Panc1 (cell line): ENCODE data around the gene CXCR1. TPM values are rescaled to one million over a fixed set of nuclear protein-coding genes. Genes with fewer than 3 reads are reported as not detected.

ENCODE experiments used
- ATAC-seq: fragments of 200-7000 bp; cut with Tn5 transposase; 2 replicates; pipeline ENCODE4 v1.9.1; 2020; ENCODE audit warnings: mild to moderate bottlenecking, moderate library complexity
- BruUV-seq: library from RNA; stranded (reverse); fragments of 400-500 nt; replicated peaks from 2 replicates; lab custom pipeline; 2021; lab: Mats Ljungman, UMichigan
- CTCF ChIA-PET: fragments of 300-600 bp; sonication (Branson Sonifier 250); formaldehyde crosslinking; loops from one replicate; lab custom pipeline; 2022; ENCODE audit warnings: antibody characterized with exemption; lab: Charles Lee
- POLR2A ChIA-PET: fragments of 300-600 bp; sonication (Branson Sonifier 250); formaldehyde crosslinking; loops from one replicate; lab custom pipeline; 2022; ENCODE audit warnings: antibody characterized with exemption; lab: Charles Lee
- DNase-seq: peaks from one replicate; pipeline ENCODE4 v3.0.0-alpha.2; 2010; ENCODE audit warnings: low read depth, low spot score
- H3K27ac ChIP-seq: 2 replicates; pipeline ENCODE4 v1.5.1; 2011; ENCODE audit warnings: mild to moderate bottlenecking, low read length, inconsistent platforms
- H3K27me3 ChIP-seq: fragments of 200-500 bp; sonication (Bioruptor generic); 2 replicates; pipeline ENCODE4 v1.6.0; 2014; ENCODE audit warnings: low read length, inconsistent platforms; ENCODE audit not compliant: control insufficient read depth, insufficient read depth
- H3K36me3 ChIP-seq: fragments of 200-500 bp; sonication (Bioruptor generic); 2 replicates; pipeline ENCODE4 v1.5.1; 2014; ENCODE audit warnings: inconsistent platforms, mild to moderate bottlenecking, low read length, moderate library complexity; ENCODE audit not compliant: control insufficient read depth, insufficient read depth
- H3K4me1 ChIP-seq: 2 replicates; pipeline ENCODE4 v1.5.1; 2011; ENCODE audit warnings: inconsistent platforms, mild to moderate bottlenecking, low read length, moderate library complexity; ENCODE audit not compliant: control insufficient read depth, insufficient read depth
- H3K4me3 ChIP-seq, 2 experiments: 2 replicates each; pipeline ENCODE4 v1.5.1; 2011 to 2012; ENCODE audit warnings: low read depth in 2 of 2, low read length in 2 of 2, mild to moderate bottlenecking in 2 of 2, inconsistent platforms in 1 of 2, moderate library complexity in 1 of 2
- H3K9me3 ChIP-seq: fragments of 200-500 bp; sonication (Bioruptor generic); 2 replicates; pipeline ENCODE4 v1.5.1; 2014; ENCODE audit warnings: low read depth, mild to moderate bottlenecking, inconsistent platforms, low read length, moderate library complexity; ENCODE audit not compliant: control insufficient read depth, insufficient read depth
- POLR2AphosphoS5 ChIP-seq: IDR thresholded peaks from 2 replicates; pipeline ENCODE4 v1.6.1; 2012; ENCODE audit warnings: mild to moderate bottlenecking, low read depth, low read length, moderate library complexity
- SIN3A ChIP-seq: IDR thresholded peaks from 2 replicates; pipeline ENCODE4 v1.6.1; 2012; ENCODE audit warnings: low read depth, mild to moderate bottlenecking, low read length, moderate library complexity, borderline replicate concordance; ENCODE audit not compliant: insufficient read depth
- TCF7L2 ChIP-seq: IDR thresholded peaks from 2 replicates; pipeline ENCODE4 v1.6.1; 2011; ENCODE audit warnings: mild to moderate bottlenecking, low read depth, low read length, inconsistent platforms
- in situ Hi-C: cut with HindIII; loops from 2 replicates; pipeline ENCODE4 v1.10.0; 2016; ENCODE audit warnings: low sequenced_read_pairs, low pct_unique_long_range_greater_than_20kb
- intact Hi-C: fragments of 100-400 bp; cut with micrococcal nuclease; formaldehyde crosslinking; loops from one replicate; pipeline ENCODE4 v1.10.0; 2022; ENCODE audit not compliant: unreplicated experiment
- total RNA-seq: library from RNA; stranded (reverse); gene quantifications from one replicate; pipeline ENCODE4 v1.2.1, GENCODE V29; 2021; ENCODE audit not compliant: unreplicated experiment
- TF ChIP-seq, protein P1 (sequence below): fragments of 450-650 bp; IDR thresholded peaks from 2 replicates; pipeline ENCODE4 v1.5.1; 2017; ENCODE audit warnings: mild to moderate bottlenecking
- TF ChIP-seq, protein P2 (sequence below), 2 experiments: IDR thresholded peaks; 2 replicates each; pipeline ENCODE4 v1.6.1; 2011 to 2012; ENCODE audit warnings: low read depth in 2 of 2, control low read depth in 1 of 2, low read length in 1 of 2, mild to moderate bottlenecking in 1 of 2, moderate library complexity in 1 of 2; ENCODE audit not compliant: insufficient read depth in 1 of 2

The CXCR1 gene
- total RNA-seq, 1 experiment from 2014 or later = not detected

DNA sequence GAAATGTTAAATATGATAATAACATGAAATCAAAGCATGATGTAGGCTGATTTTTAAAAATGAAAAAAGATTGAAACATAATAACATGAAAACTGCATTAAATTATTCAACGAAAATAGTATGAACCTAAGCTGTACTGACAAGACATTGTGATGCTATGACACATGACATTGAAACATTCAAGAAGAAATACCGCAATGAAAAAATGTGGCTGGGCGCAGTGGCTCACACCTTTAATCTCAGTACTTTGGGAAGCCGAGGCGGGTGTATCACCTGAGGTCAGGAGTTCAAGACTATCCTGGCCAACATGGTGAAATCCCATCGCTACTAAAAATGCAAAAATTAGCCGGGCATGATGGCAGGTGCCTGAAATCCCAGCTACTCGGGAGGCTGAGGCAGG is 14.6 kb downstream of the CXCR1 start:
- Histone ChIP-seq H3K9me3 (no peaks in the 10 kb centered on the region), H3K27ac (no peak overlapping the region), H3K4me1 (no peaks in the 10 kb centered on the region), H3K36me3 (no peaks in the 10 kb centered on the region), H3K4me3 (no peak overlapping the region), H3K27me3 (no peaks in the 10 kb centered on the region; the same call in none of the 2 replicates)
- BruUV-seq = no TSS peak
- CTCF ChIA-PET = no interaction called here
- in situ Hi-C loops = no loop called here
- TF ChIP-seq, protein P1, sequence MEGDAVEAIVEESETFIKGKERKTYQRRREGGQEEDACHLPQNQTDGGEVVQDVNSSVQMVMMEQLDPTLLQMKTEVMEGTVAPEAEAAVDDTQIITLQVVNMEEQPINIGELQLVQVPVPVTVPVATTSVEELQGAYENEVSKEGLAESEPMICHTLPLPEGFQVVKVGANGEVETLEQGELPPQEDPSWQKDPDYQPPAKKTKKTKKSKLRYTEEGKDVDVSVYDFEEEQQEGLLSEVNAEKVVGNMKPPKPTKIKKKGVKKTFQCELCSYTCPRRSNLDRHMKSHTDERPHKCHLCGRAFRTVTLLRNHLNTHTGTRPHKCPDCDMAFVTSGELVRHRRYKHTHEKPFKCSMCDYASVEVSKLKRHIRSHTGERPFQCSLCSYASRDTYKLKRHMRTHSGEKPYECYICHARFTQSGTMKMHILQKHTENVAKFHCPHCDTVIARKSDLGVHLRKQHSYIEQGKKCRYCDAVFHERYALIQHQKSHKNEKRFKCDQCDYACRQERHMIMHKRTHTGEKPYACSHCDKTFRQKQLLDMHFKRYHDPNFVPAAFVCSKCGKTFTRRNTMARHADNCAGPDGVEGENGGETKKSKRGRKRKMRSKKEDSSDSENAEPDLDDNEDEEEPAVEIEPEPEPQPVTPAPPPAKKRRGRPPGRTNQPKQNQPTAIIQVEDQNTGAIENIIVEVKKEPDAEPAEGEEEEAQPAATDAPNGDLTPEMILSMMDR = no peak
- no peak for TF ChIP-seq POLR2AphosphoS5
- TF ChIP-seq, protein P2, sequence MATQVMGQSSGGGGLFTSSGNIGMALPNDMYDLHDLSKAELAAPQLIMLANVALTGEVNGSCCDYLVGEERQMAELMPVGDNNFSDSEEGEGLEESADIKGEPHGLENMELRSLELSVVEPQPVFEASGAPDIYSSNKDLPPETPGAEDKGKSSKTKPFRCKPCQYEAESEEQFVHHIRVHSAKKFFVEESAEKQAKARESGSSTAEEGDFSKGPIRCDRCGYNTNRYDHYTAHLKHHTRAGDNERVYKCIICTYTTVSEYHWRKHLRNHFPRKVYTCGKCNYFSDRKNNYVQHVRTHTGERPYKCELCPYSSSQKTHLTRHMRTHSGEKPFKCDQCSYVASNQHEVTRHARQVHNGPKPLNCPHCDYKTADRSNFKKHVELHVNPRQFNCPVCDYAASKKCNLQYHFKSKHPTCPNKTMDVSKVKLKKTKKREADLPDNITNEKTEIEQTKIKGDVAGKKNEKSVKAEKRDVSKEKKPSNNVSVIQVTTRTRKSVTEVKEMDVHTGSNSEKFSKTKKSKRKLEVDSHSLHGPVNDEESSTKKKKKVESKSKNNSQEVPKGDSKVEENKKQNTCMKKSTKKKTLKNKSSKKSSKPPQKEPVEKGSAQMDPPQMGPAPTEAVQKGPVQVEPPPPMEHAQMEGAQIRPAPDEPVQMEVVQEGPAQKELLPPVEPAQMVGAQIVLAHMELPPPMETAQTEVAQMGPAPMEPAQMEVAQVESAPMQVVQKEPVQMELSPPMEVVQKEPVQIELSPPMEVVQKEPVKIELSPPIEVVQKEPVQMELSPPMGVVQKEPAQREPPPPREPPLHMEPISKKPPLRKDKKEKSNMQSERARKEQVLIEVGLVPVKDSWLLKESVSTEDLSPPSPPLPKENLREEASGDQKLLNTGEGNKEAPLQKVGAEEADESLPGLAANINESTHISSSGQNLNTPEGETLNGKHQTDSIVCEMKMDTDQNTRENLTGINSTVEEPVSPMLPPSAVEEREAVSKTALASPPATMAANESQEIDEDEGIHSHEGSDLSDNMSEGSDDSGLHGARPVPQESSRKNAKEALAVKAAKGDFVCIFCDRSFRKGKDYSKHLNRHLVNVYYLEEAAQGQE (IDR thresholded peaks at IDR 0.05; ENCODE audit: insufficient read depth in 1 of 2, low read depth in 2 of 2, low read length in 1 of 2) = no peak
- TF ChIP-seq SIN3A = no peak
- TF ChIP-seq TCF7L2 = no peak
- ATAC-seq (no peak), DNase-seq (no peak)
- intact Hi-C loops = no loop called here
- POLR2A ChIA-PET = no interaction called here

DNA sequence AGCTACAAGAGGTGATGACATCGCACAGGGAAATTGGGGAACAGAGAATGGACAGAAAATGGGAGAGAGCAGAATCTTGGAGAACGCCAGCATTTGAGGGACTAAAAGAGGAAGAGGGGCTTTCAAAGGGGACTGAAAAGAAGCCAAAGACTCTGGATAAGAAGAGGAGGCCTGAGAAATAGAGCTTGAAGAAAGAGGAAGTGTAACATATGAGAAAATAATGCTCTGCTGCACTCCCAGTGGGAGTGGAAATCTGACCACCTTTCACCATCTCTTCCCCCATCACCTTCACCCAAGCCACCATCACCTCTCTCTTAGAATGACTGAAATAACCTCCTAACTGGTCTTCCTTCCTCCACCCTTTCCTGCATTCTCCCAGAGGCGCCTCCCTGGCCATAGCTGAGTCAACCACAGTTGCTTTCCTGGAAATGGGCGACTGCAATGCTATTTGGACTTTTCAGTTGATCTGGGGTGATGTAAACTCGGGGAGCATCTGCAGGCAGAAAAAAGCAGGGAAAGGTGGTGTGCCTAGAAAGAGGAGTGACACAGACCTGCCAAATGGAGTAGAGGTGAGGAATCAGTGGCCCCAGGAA is 16.8 kb downstream of the CXCR1 start:
- no peaks in the 10 kb centered on the region for H3K36me3 ChIP-seq
- DNase-seq (no peak), ATAC-seq (no peak)
- H3K9me3 ChIP-seq = no peaks in the 10 kb centered on the region
- no peak overlapping the region for H3K27ac ChIP-seq
- no peaks in the 10 kb centered on the region for H3K4me1 ChIP-seq
- intact Hi-C loops (no loop called here), in situ Hi-C loops (no loop called here)
- CTCF ChIA-PET = no interaction called here
- no peaks in the 10 kb centered on the region; the same call in none of the 2 replicates for H3K27me3 ChIP-seq
- no TSS peak for BruUV-seq
- POLR2A ChIA-PET = no interaction called here
- TF ChIP-seq POLR2AphosphoS5 (no peak), TCF7L2 (no peak), SIN3A (no peak)
- TF ChIP-seq, protein P2 (IDR thresholded peaks at IDR 0.05; ENCODE audit: insufficient read depth in 1 of 2, low read depth in 2 of 2, low read length in 1 of 2) = no peak
- TF ChIP-seq, protein P1 = no peak
- no peak overlapping the region for H3K4me3 ChIP-seq
